Ishikawa (cell line): ENCODE measurements around the gene RPS6KA1.

ENCODE experiments used
- CEBPB ChIP-seq: IDR thresholded peaks from 2 replicates; pipeline ENCODE4 v1.6.1; 2012
- CREB1 ChIP-seq: IDR thresholded peaks from 2 replicates; pipeline ENCODE4 v1.6.1; 2012; ENCODE audit warnings: low read depth
- EGR1 ChIP-seq: IDR thresholded peaks from 2 replicates; pipeline ENCODE4 v1.6.1; 2012
- EP300 ChIP-seq: IDR thresholded peaks from 2 replicates; pipeline ENCODE4 v1.6.1; 2012; ENCODE audit warnings: borderline replicate concordance
- FOXM1 ChIP-seq: IDR thresholded peaks from 2 replicates; pipeline ENCODE4 v1.6.1; 2012; ENCODE audit warnings: low read depth, borderline replicate concordance
- NFIC ChIP-seq: IDR thresholded peaks from 2 replicates; pipeline ENCODE4 v1.6.1; 2012
- RAD21 ChIP-seq: IDR thresholded peaks from 2 replicates; pipeline ENCODE4 v1.6.1; 2012; ENCODE audit warnings: low read depth
- TAF1 ChIP-seq: IDR thresholded peaks from 2 replicates; pipeline ENCODE4 v1.6.1; 2012; ENCODE audit warnings: low read depth, mild to moderate bottlenecking
- TCF12 ChIP-seq: IDR thresholded peaks from 2 replicates; pipeline ENCODE4 v1.6.1; 2012; ENCODE audit warnings: low read depth
- TEAD4 ChIP-seq: IDR thresholded peaks from 2 replicates; pipeline ENCODE4 v1.6.1; 2012
- YY1 ChIP-seq: IDR thresholded peaks from 2 replicates; pipeline ENCODE4 v1.6.1; 2012; ENCODE audit warnings: low read depth
- ZBTB7A ChIP-seq: IDR thresholded peaks from 2 replicates; pipeline ENCODE4 v1.6.1; 2012; ENCODE audit warnings: low read depth
- TF ChIP-seq, protein P1 (sequence below): IDR thresholded peaks from 2 replicates; pipeline ENCODE4 v1.6.1; 2012; ENCODE audit warnings: low read depth, mild to moderate bottlenecking
- TF ChIP-seq, protein P2 (sequence below): IDR thresholded peaks from 2 replicates; pipeline ENCODE4 v1.6.1; 2012
- TF ChIP-seq, protein P3 (sequence below): IDR thresholded peaks from 2 replicates; pipeline ENCODE4 v1.6.1; 2012

Gene RPS6KA1

DNA sequence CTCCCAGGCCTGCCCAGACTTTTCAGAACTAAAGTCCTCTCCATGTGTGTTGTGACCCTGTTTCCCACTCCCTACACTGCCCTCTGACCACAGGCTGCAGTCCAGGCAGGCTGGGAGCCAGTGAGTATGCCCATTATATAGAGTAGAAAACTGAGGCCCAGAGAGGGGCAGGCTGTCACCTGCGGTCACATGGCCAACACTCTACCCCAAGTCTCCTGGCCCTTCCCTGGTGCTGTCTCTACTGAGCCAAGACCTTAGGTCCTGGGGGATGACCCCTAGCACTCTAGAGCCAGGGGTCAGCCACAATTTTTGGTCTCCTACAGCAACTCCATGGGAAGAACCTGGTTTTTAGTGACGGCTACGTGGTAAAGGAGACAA is 30.8 kb downstream of the RPS6KA1 start:
- TF ChIP-seq TEAD4 (no peak), TCF12 (no peak), FOXM1 (no peak), RAD21 (no peak), CREB1 (no peak), CEBPB (no peak), NFIC (no peak), EP300 (no peak), TAF1 (no peak), ZBTB7A (no peak), EGR1 (no peak), YY1 (no peak)
- TF ChIP-seq, protein P1, sequence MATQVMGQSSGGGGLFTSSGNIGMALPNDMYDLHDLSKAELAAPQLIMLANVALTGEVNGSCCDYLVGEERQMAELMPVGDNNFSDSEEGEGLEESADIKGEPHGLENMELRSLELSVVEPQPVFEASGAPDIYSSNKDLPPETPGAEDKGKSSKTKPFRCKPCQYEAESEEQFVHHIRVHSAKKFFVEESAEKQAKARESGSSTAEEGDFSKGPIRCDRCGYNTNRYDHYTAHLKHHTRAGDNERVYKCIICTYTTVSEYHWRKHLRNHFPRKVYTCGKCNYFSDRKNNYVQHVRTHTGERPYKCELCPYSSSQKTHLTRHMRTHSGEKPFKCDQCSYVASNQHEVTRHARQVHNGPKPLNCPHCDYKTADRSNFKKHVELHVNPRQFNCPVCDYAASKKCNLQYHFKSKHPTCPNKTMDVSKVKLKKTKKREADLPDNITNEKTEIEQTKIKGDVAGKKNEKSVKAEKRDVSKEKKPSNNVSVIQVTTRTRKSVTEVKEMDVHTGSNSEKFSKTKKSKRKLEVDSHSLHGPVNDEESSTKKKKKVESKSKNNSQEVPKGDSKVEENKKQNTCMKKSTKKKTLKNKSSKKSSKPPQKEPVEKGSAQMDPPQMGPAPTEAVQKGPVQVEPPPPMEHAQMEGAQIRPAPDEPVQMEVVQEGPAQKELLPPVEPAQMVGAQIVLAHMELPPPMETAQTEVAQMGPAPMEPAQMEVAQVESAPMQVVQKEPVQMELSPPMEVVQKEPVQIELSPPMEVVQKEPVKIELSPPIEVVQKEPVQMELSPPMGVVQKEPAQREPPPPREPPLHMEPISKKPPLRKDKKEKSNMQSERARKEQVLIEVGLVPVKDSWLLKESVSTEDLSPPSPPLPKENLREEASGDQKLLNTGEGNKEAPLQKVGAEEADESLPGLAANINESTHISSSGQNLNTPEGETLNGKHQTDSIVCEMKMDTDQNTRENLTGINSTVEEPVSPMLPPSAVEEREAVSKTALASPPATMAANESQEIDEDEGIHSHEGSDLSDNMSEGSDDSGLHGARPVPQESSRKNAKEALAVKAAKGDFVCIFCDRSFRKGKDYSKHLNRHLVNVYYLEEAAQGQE = no peak
- TF ChIP-seq, protein P2, sequence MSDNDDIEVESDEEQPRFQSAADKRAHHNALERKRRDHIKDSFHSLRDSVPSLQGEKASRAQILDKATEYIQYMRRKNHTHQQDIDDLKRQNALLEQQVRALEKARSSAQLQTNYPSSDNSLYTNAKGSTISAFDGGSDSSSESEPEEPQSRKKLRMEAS = no peak
- TF ChIP-seq, protein P3, sequence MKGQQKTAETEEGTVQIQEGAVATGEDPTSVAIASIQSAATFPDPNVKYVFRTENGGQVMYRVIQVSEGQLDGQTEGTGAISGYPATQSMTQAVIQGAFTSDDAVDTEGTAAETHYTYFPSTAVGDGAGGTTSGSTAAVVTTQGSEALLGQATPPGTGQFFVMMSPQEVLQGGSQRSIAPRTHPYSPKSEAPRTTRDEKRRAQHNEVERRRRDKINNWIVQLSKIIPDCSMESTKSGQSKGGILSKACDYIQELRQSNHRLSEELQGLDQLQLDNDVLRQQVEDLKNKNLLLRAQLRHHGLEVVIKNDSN = no peak

DNA sequence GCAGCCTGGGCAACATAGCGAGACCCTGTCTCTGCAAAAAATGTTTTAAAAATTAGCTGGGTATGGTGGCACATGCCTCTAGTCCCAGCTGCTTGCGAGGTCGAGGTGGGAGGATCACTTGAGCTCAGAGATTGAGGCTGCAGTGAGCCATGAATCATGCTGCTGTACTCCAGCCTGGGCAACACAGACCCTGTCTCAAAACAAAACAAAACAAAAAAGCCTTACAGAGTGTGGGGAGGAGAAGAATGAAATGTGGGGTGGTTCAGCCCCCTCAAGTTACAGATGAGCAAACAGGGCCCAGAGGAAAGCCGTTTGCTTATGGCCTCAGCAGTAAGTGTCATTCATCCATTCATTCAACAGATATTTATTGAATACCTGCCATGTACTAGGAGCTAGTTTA is 40.7 kb downstream of the RPS6KA1 start:
- TF ChIP-seq RAD21 = no peak
- TF ChIP-seq TCF12 = no peak
- no peak for TF ChIP-seq NFIC
- TF ChIP-seq CREB1 = no peak
- TF ChIP-seq ZBTB7A = no peak
- no peak for TF ChIP-seq TEAD4
- TF ChIP-seq, protein P2 = no peak
- TF ChIP-seq, protein P1 = no peak
- no peak for TF ChIP-seq EGR1
- TF ChIP-seq, protein P3 = no peak
- no peak for TF ChIP-seq TAF1
- no peak for TF ChIP-seq EP300
- TF ChIP-seq CEBPB = no peak
- TF ChIP-seq YY1 = no peak

DNA sequence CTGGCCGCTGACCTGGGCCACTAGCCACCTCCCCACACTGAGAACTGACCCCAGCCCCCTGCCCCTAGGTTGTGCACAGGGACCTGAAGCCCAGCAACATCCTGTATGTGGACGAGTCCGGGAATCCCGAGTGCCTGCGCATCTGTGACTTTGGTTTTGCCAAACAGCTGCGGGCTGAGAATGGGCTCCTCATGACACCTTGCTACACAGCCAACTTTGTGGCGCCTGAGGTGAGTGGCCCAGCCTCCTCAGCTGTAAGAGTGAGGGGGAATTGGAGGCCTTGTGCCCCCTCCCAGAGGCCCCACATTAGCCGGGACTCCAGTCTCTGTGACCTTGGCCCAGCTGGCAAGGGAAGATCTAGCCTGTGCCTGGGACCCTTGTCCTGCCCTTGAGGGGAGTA is 41.8 kb downstream of the RPS6KA1 start:
- no peak for TF ChIP-seq NFIC
- no peak for TF ChIP-seq TCF12
- TF ChIP-seq CEBPB = no peak
- no peak for TF ChIP-seq FOXM1
- no peak for TF ChIP-seq TEAD4
- TF ChIP-seq RAD21 = no peak
- TF ChIP-seq TAF1 = no peak
- TF ChIP-seq EGR1 = no peak
- TF ChIP-seq YY1 = no peak
- TF ChIP-seq, protein P2 = no peak
- TF ChIP-seq, protein P3 = no peak
- no peak for TF ChIP-seq CREB1

DNA sequence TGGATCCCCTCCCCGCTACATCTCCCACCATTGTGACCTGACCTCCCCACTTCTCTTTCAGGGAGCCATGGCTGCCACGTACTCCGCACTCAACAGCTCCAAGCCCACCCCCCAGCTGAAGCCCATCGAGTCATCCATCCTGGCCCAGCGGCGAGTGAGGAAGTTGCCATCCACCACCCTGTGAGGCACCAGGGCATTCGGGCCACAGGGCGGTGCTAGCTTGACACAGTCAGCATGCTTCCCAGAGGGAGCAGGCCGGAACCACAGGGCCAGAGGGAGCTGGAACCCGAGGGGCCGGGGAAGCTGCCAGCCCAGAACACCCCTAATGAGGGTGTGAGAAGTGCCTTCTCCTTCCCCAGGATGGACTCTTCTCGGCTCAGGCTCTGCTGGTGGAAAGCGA is 44.5 kb downstream of the RPS6KA1 start:
- TF ChIP-seq, protein P2 = no peak
- TF ChIP-seq TAF1 = no peak
- TF ChIP-seq CREB1 = no peak
- TF ChIP-seq, protein P1 = no peak
- TF ChIP-seq TCF12 = no peak
